H1 (cell line): ENCODE data around the gene SOS1. TPM values are rescaled to one million over a fixed set of nuclear protein-coding genes. Genes with fewer than 3 reads are reported as not detected.

Experiments
- CTCF ChIA-PET: fragments of 300-600 bp; sonication (Branson Sonifier 250); formaldehyde crosslinking; loops from one replicate; lab custom pipeline; 2021; ENCODE audit not compliant: partially characterized antibody; lab: Charles Lee
- POLR2A ChIA-PET: fragments of 300-600 bp; sonication (Branson Sonifier 250); formaldehyde crosslinking; loops from one replicate; lab custom pipeline; 2021; ENCODE audit warnings: inconsistent platforms; ENCODE audit not compliant: partially characterized antibody; lab: Charles Lee
- DNase-seq, 2 experiments: peaks; one replicate each; pipeline versions ENCODE4 v3.0.0 to v3.0.0-alpha.2; 2010 to 2022; ENCODE audit warnings: low spot score in 2 of 2, low read depth in 1 of 2, mixed read lengths in 1 of 2
- FAIRE-seq: peaks from 2 replicates; lab custom pipeline; 2011; peaks lifted over from hg19 to GRCh38; lab: Jason Lieb, UNC
- H2AFZ ChIP-seq: 2 replicates; pipeline ENCODE4 v1.8.1; 2012; ENCODE audit warnings: low read length, inconsistent platforms
- H2AK5ac ChIP-seq: 2 replicates; pipeline ENCODE4 v1.6.1; 2013; ENCODE audit warnings: low read depth, low read length
- H2BK120ac ChIP-seq: replicated peaks from 2 replicates; pipeline ENCODE3; 2013; ENCODE audit warnings: low read depth, low read length, inconsistent platforms
- H2BK12ac ChIP-seq: 2 replicates; pipeline ENCODE4 v1.6.1; 2013; ENCODE audit warnings: low read depth, low read length
- H2BK15ac ChIP-seq: 2 replicates; pipeline ENCODE4 v1.6.1; 2013; ENCODE audit warnings: low read length
- H2BK20ac ChIP-seq: 2 replicates; pipeline ENCODE4 v1.6.1; 2013; ENCODE audit warnings: low read length
- H2BK5ac ChIP-seq: 2 replicates; pipeline ENCODE4 v1.6.1; 2013; ENCODE audit warnings: low read depth, low read length
- H3K14ac ChIP-seq: 2 replicates; pipeline ENCODE4 v1.6.1; 2013; ENCODE audit warnings: inconsistent platforms; ENCODE audit not compliant: insufficient read length
- H3K18ac ChIP-seq: 2 replicates; pipeline ENCODE4 v1.6.1; 2013; ENCODE audit warnings: low read length; ENCODE audit errors: extremely low read depth
- H3K23ac ChIP-seq: 2 replicates; pipeline ENCODE4 v1.6.1; 2013; ENCODE audit warnings: inconsistent platforms; ENCODE audit not compliant: insufficient read length
- H3K23me2 ChIP-seq: 2 replicates; pipeline ENCODE4 v1.6.1; 2013; ENCODE audit warnings: low read depth, low read length
- H3K27ac ChIP-seq: 2 replicates; pipeline ENCODE4 v1.6.1; 2011; ENCODE audit warnings: low read depth, low read length, inconsistent platforms
- H3K27me3 ChIP-seq, 4 experiments: replicated peaks in 1 of 4; 1 replicate in 1 of 4; 2 replicates in 3 of 4; pipeline versions ENCODE4 v1.6.1 to v1.8.1; 2011 to 2013; ENCODE audit warnings: low read length in 3 of 4, mild to moderate bottlenecking in 3 of 4, inconsistent platforms in 2 of 4, mixed read lengths in 2 of 4, moderate library complexity in 1 of 4; ENCODE audit not compliant: control insufficient read depth in 3 of 4, insufficient read depth in 3 of 4; ENCODE audit errors: extremely low read depth in 1 of 4
- H3K36me3 ChIP-seq, 4 experiments: 2 replicates each; pipeline versions ENCODE4 v1.6.1 to v1.8.1; 2011 to 2013; ENCODE audit warnings: mild to moderate bottlenecking in 4 of 4, low read length in 3 of 4, moderate library complexity in 2 of 4, control low read depth in 1 of 4, inconsistent platforms in 1 of 4; ENCODE audit not compliant: insufficient read depth in 4 of 4, control insufficient read depth in 2 of 4
- H3K4ac ChIP-seq: replicated peaks from 2 replicates; pipeline ENCODE3; 2013; ENCODE audit warnings: low read length, low read depth, mixed read lengths, inconsistent platforms; ENCODE audit not compliant: insufficient read length
- H3K4me1 ChIP-seq, 4 experiments: replicated peaks in 1 of 4; 1 replicate in 1 of 4; 2 replicates in 3 of 4; pipeline versions ENCODE4 v1.6.1 to v1.8.1; 2011 to 2013; ENCODE audit warnings: low read length in 3 of 4, inconsistent platforms in 2 of 4, mixed read lengths in 1 of 4; ENCODE audit not compliant: insufficient read depth in 4 of 4, control insufficient read depth in 3 of 4
- H3K4me2 ChIP-seq, 2 experiments: 2 replicates each; pipeline versions ENCODE4 v1.6.1 to v1.8.1; 2011 to 2013; ENCODE audit warnings: low read depth in 2 of 2, low read length in 2 of 2, control low read depth in 1 of 2, inconsistent platforms in 1 of 2, mild to moderate bottlenecking in 1 of 2; ENCODE audit not compliant: insufficient read depth in 1 of 2
- H3K4me3 ChIP-seq, 4 experiments: fragments of 200-600, 300-600 bp in 1 of 4; sonication (generic), shearing (Covaris generic), sonication (Bioruptor Twin) in 1 of 4; 2 replicates each; pipeline versions ENCODE4 v1.5.1 to v1.8.1; 2011 to 2016; ENCODE audit warnings: low read length in 4 of 4, low read depth in 3 of 4, control low read depth in 2 of 4, inconsistent platforms in 2 of 4, mild to moderate bottlenecking in 2 of 4, mixed read lengths in 1 of 4, moderate library complexity in 1 of 4; ENCODE audit not compliant: insufficient read depth in 2 of 4; ENCODE audit errors: extremely low read depth in 1 of 4
- H3K56ac ChIP-seq: replicated peaks from 2 replicates; pipeline ENCODE3; 2013; ENCODE audit warnings: low read depth, mild to moderate bottlenecking, mixed read lengths, low read length, inconsistent platforms; ENCODE audit not compliant: insufficient read length
- H3K79me1 ChIP-seq: 2 replicates; pipeline ENCODE4 v1.6.1; 2013; ENCODE audit warnings: low read depth, low read length, control low read depth
- H3K79me2 ChIP-seq, 2 experiments: 2 replicates each; pipeline versions ENCODE4 v1.6.1 to v1.8.1; 2012 to 2013; ENCODE audit warnings: low read length in 2 of 2, mild to moderate bottlenecking in 2 of 2, inconsistent platforms in 1 of 2; ENCODE audit not compliant: insufficient read depth in 2 of 2, control insufficient read depth in 1 of 2
- H3K9ac ChIP-seq, 4 experiments: replicated peaks in 1 of 4; 1 replicate in 1 of 4; 2 replicates in 3 of 4; pipeline versions ENCODE4 v1.6.1 to v1.8.1; 2011 to 2013; ENCODE audit warnings: low read depth in 3 of 4, low read length in 3 of 4, control low read depth in 2 of 4, mild to moderate bottlenecking in 2 of 4, moderate library complexity in 2 of 4, inconsistent platforms in 1 of 4; ENCODE audit errors: extremely low read depth in 1 of 4
- H3K9me3 ChIP-seq, 2 experiments: 2 replicates each; pipeline versions ENCODE4 v1.6.1 to v1.8.1; 2012 to 2013; ENCODE audit warnings: mild to moderate bottlenecking in 2 of 2, moderate library complexity in 2 of 2, control low read depth in 1 of 2, inconsistent platforms in 1 of 2, low read depth in 1 of 2, low read length in 1 of 2, mixed read lengths in 1 of 2; ENCODE audit not compliant: insufficient read depth in 2 of 2
- H4K20me1 ChIP-seq, 2 experiments: replicated peaks in 1 of 2; 2 replicates each; pipeline versions ENCODE3 to v1.8.1; 2011 to 2013; ENCODE audit warnings: inconsistent platforms in 2 of 2, low read length in 2 of 2, mild to moderate bottlenecking in 1 of 2; ENCODE audit not compliant: insufficient read depth in 2 of 2, control insufficient read depth in 1 of 2
- H4K5ac ChIP-seq: 2 replicates; pipeline ENCODE4 v1.6.1; 2013; ENCODE audit warnings: low read length, low read depth, mixed read lengths, inconsistent platforms; ENCODE audit not compliant: insufficient read length
- H4K8ac ChIP-seq: 2 replicates; pipeline ENCODE4 v1.8.0; 2013; ENCODE audit warnings: mild to moderate bottlenecking, moderate library complexity, low read length, inconsistent platforms; ENCODE audit not compliant: insufficient read depth; ENCODE audit errors: extremely low read depth
- H4K91ac ChIP-seq: replicated peaks from 2 replicates; pipeline ENCODE3; 2013; ENCODE audit warnings: low read length, mixed read lengths, inconsistent platforms; ENCODE audit not compliant: insufficient read length
- ASH2L ChIP-seq: fragments of 200-600, 300-600 bp; sonication (generic); IDR thresholded peaks from one replicate; pipeline ENCODE4 v1.7.1; 2017; ENCODE audit warnings: low read length
- CBX5 ChIP-seq: fragments of 300-800, 300-1000 bp; sonication (generic); IDR thresholded peaks from 2 replicates; pipeline ENCODE4 v1.7.1; 2016; ENCODE audit warnings: antibody characterized with exemption, low read length, low read depth
- KDM5A ChIP-seq: fragments of 200-600 bp; IDR thresholded peaks from 2 replicates; pipeline ENCODE4 v1.7.1; 2012; ENCODE audit warnings: mild to moderate bottlenecking, low read length, inconsistent platforms, mixed read lengths
- MAFK ChIP-seq: IDR thresholded peaks from 2 replicates; pipeline ENCODE4 v1.6.1; 2012; ENCODE audit warnings: low read depth, mild to moderate bottlenecking, improper control_type of control experiment, low read length
- RFX5 ChIP-seq: IDR thresholded peaks from 2 replicates; pipeline ENCODE4 v1.6.1; 2011; ENCODE audit warnings: low read depth, low read length, improper control_type of control experiment, borderline replicate concordance
- SAP30 ChIP-seq: fragments of 300-600 bp; sonication (generic); IDR thresholded peaks from 2 replicates; pipeline ENCODE4 v1.7.1; 2012; ENCODE audit warnings: low read length, moderate library complexity, mild to moderate bottlenecking, inconsistent platforms; ENCODE audit not compliant: insufficient read depth, insufficient replicate concordance
- SP4 ChIP-seq: IDR thresholded peaks from 2 replicates; pipeline ENCODE4 v1.6.1; 2012; ENCODE audit warnings: low read length, inconsistent platforms
- TAF7 ChIP-seq: optimal IDR thresholded peaks from 2 replicates; pipeline ENCODE3; 2011; ENCODE audit warnings: low read depth, mild to moderate bottlenecking, inconsistent platforms, low read length, moderate library complexity, borderline replicate concordance
- WGBS, 2 experiments: shearing (Covaris generic) in 1 of 2; methylation state at CpG; one replicate each; pipeline versions ENCODE4 v1.1.6 to v1.1.7; 2013 to 2015; ENCODE audit warnings: low lambda C conversion rate in 2 of 2, mixed read lengths in 2 of 2, inconsistent platforms in 1 of 2, low coverage in 1 of 2, missing lambda C conversion rate in 1 of 2; ENCODE audit not compliant: insufficient replicate concordance in 2 of 2, insufficient coverage in 1 of 2, insufficient read length in 1 of 2; ENCODE audit errors: extremely low coverage in 1 of 2, missing lambda C conversion rate in 1 of 2; 5-methylcytosine and 5-hydroxymethylcytosine counted together
- polyA plus RNA-seq, 7 experiments: library from polyadenylated mRNA; depleted of rRNA in 3 of 7; stranded (reverse) in 5 of 7; unstranded in 2 of 7; fragments of >200 nt in 5 of 7; fragments of 200-250 nt in 2 of 7; gene quantifications; 1 replicate in 5 of 7; 2 replicates in 1 of 7; 4 replicates in 1 of 7; pipeline versions ENCODE4 v1.2.1 to v1.2.3, GENCODE V29; 2011 to 2013; ENCODE audit warnings: missing spikeins in 2 of 7, mixed read lengths in 2 of 7
- total RNA-seq: library from RNA; stranded (reverse); fragmentation: NEBNext Ultra II Directional; extraction: Animal tissue kit (Norgen Biotek cat#: 25700); gene quantifications from 2 replicates; pipeline ENCODE4 v1.2.1, GENCODE V29; 2021
- TF ChIP-seq, protein P1 (sequence below): IDR thresholded peaks from 2 replicates; pipeline ENCODE4 v1.6.1; 2011; ENCODE audit warnings: low read depth, mild to moderate bottlenecking, low read length; ENCODE audit not compliant: insufficient read depth
- TF ChIP-seq, protein P2 (sequence below): IDR thresholded peaks from 2 replicates; pipeline ENCODE4 v1.6.1; 2012; ENCODE audit warnings: low read length, inconsistent platforms

Gene SOS1
- total and polyA plus RNA-seq, 2 of the 8 experiments (the other 6 are each of a cell fraction or from before 2014, with no cell fraction given) = 25.7 to 27.0 TPM

DNA sequence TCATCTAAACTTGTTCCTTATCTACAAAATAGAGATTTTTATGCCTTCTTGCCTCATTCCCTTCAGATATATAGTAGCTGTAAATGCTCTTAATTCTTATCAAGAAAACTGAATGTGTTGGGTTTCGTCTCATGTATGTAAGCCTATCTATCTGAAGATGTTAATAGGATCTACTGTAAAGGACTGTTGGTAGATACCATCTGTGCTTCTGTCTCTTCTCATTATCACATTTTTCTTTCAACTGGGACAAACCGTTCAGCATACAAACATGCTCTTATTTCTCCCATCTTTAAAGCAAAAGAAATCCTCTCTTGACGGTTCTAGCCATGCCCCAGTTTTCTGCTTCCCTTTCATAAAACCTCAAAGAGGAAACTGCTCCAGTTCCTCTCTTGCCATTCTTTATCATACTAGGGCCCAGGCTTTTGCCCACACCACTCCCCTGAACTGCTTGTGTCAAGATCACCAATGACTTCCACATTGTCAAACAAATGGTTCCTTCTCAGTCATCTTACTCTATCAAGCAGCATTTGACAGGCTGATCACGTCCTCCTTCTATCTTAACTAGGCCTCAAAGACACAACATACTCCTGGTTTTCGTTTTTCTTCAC is 142.5 kb downstream of the SOS1 start:
- POLR2A ChIA-PET = interaction anchor here (1.0 kb wide), 1 partner anchor 227 kb away, joined by 3 read pairs; the partner anchor contains the start of gene SRSF7
- no peak for TF ChIP-seq MAFK
- TF ChIP-seq RFX5 = no peak
- no peak for TF ChIP-seq SAP30
- no peak for TF ChIP-seq KDM5A
- no peak for TF ChIP-seq CBX5
- TF ChIP-seq ASH2L = no peak
- TF ChIP-seq SP4 = no peak
- TF ChIP-seq, protein P1, sequence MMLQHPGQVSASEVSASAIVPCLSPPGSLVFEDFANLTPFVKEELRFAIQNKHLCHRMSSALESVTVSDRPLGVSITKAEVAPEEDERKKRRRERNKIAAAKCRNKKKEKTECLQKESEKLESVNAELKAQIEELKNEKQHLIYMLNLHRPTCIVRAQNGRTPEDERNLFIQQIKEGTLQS = no peak
- no peak for TF ChIP-seq TAF7
- TF ChIP-seq, protein P2, sequence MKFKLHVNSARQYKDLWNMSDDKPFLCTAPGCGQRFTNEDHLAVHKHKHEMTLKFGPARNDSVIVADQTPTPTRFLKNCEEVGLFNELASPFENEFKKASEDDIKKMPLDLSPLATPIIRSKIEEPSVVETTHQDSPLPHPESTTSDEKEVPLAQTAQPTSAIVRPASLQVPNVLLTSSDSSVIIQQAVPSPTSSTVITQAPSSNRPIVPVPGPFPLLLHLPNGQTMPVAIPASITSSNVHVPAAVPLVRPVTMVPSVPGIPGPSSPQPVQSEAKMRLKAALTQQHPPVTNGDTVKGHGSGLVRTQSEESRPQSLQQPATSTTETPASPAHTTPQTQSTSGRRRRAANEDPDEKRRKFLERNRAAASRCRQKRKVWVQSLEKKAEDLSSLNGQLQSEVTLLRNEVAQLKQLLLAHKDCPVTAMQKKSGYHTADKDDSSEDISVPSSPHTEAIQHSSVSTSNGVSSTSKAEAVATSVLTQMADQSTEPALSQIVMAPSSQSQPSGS = no peak

More for the DNA sequence above, 142.5 kb downstream of the SOS1 start:
- H3K27me3 ChIP-seq = no peaks in the 10 kb centered on the region
- 83% methylated on average over 5 of the region's 5 CpGs; no CpG with 5 or more reads in 1 of the 2 experiments for WGBS, 2 experiments
- no peak overlapping the region for H2BK5ac ChIP-seq
- no peak overlapping the region for H3K56ac ChIP-seq
- no peaks in the 10 kb centered on the region for H3K36me3 ChIP-seq
- H3K79me2 ChIP-seq = no peaks in the 10 kb centered on the region
- no peaks in the 10 kb centered on the region for H3K79me1 ChIP-seq
- no peak overlapping the region for H2BK12ac ChIP-seq
- H2BK15ac ChIP-seq = no peak overlapping the region
- H4K8ac ChIP-seq = no peak overlapping the region
- no peak overlapping the region for H3K18ac ChIP-seq
- CTCF ChIA-PET = interaction anchor here (1.1 kb wide), 1 partner anchor 8 kb away, joined by 4 read pairs; no protein-coding TSS in a partner anchor
- H3K4ac ChIP-seq = no peak overlapping the region
- no peak overlapping the region for H4K91ac ChIP-seq
- H3K9me3 ChIP-seq = no peaks in the 10 kb centered on the region
- FAIRE-seq (no peak), DNase-seq (no peak)
- H3K4me1 ChIP-seq = peaks cover 0 to 3% (median 1%) of the 10 kb centered on the region in 4 experiments; a peak in 2 of 7 replicates
- no peak overlapping the region for H2BK120ac ChIP-seq
- no peak overlapping the region for H2AFZ ChIP-seq
- H2BK20ac ChIP-seq = no peak overlapping the region
- no peak overlapping the region for H4K5ac ChIP-seq
- no peaks in the 10 kb centered on the region for H3K23me2 ChIP-seq
- no peak overlapping the region for H3K14ac ChIP-seq
- no peak overlapping the region for H3K23ac ChIP-seq
- no peak overlapping the region for H3K4me2 ChIP-seq
- H3K9ac ChIP-seq = no peak overlapping the region
- H2AK5ac ChIP-seq = no peak overlapping the region
- no peak overlapping the region for H3K27ac ChIP-seq
- H3K4me3 ChIP-seq = no peak overlapping the region
- no peaks in the 10 kb centered on the region for H4K20me1 ChIP-seq
